ENCODE data around the gene CRYL1.

The CRYL1 gene

DNA sequence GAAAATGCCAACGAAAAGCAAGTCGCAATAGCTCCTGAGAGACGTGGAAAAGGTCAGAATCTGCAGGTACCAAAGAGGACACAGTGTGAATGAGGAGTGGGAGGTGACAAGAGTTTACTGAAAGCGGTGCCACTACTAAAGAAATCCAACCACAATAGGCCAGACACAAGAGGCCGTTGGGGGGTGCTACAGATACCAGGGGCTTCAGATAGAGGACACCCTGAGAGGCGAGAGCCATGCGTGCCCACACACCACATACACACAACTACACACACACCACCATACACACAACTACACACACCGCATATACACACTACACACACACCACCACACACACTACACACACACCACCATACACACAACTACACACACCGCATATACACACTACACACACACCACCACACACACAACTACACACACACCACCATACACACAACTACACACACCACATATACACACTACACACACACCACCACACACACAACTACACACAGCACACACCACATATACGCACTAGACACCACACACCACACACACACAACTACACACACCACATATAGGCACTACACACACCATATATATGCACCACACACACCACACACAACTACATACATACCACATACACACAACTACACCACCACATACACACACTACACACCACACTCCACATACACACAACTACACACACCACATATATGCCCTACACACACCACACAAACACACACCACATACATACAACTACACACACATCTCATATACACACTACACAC lies 28.5 kb downstream of the CRYL1 start:
- no peak overlapping the region for H3K4me3 ChIP-seq (ENCODE audit: low read length)
- TF ChIP-seq CTCF (IDR thresholded peaks at IDR 0.05; ENCODE audit: low read depth, low read length, poor library complexity, severe bottlenecking): no peak
- no peak for TF ChIP-seq EZH2phosphoT487 (IDR thresholded peaks at IDR 0.05; ENCODE audit: borderline replicate concordance, low read length)
- no peak overlapping the region for H3K27ac ChIP-seq (ENCODE audit: low read depth, low read length)
- peaks cover 8% of the 10 kb centered on the region; the same call in 1 of the 2 replicates for H3K9me3 ChIP-seq (ENCODE audit: control insufficient read depth, insufficient read depth, low read length)
- no peaks in the 10 kb centered on the region for H3K9me2 ChIP-seq (replicated peaks; ENCODE audit: control insufficient read depth, low read length)
- H3K27me3 ChIP-seq (ENCODE audit: control insufficient read depth, low read length): no peaks in the 10 kb centered on the region
- no peaks in the 10 kb centered on the region for H4K20me1 ChIP-seq (ENCODE audit: control insufficient read depth, insufficient read depth, low read depth, low read length)
- no peaks in the 10 kb centered on the region for H3K79me2 ChIP-seq (ENCODE audit: control insufficient read depth, low read length)
- no peaks in the 10 kb centered on the region for H3K4me1 ChIP-seq (ENCODE audit: control insufficient read depth, low read length)
- H3K4me2 ChIP-seq (ENCODE audit: low read length): no peak overlapping the region
- H3K36me3 ChIP-seq (ENCODE audit: control insufficient read depth, low read length): no peaks in the 10 kb centered on the region
- no peaks in the 10 kb centered on the region for H3F3A ChIP-seq (ENCODE audit: control insufficient read depth, insufficient read depth)

- Histone ChIP-seq H3K36me3 (ENCODE audit: control insufficient read depth, low read length) (no peaks in the 10 kb centered on the region), H3K4me2 (ENCODE audit: low read length) (no peak overlapping the region), H3K27me3 (ENCODE audit: control insufficient read depth, low read length) (no peaks in the 10 kb centered on the region), H3K4me3 (ENCODE audit: low read length) (no peak overlapping the region), H4K20me1 (ENCODE audit: control insufficient read depth, insufficient read depth, low read depth, low read length) (no peaks in the 10 kb centered on the region), H3K79me2 (ENCODE audit: control insufficient read depth, low read length) (no peaks in the 10 kb centered on the region), H3K27ac (ENCODE audit: low read depth, low read length) (no peak overlapping the region), H3K4me1 (ENCODE audit: control insufficient read depth, low read length) (no peaks in the 10 kb centered on the region), H3K9me3 (ENCODE audit: control insufficient read depth, insufficient read depth, low read length) (peaks cover 5% of the 10 kb centered on the region; the same call in 1 of the 2 replicates), H3F3A (ENCODE audit: control insufficient read depth, insufficient read depth) (no peaks in the 10 kb centered on the region), H3K9me2 (replicated peaks; ENCODE audit: control insufficient read depth, low read length) (no peaks in the 10 kb centered on the region)
- TF ChIP-seq EZH2phosphoT487 (IDR thresholded peaks at IDR 0.05; ENCODE audit: borderline replicate concordance, low read length) (no peak), CTCF (IDR thresholded peaks at IDR 0.05; ENCODE audit: low read depth, low read length, poor library complexity, severe bottlenecking) (peak; percentile 87)
These were observed 30.3 kb downstream of the CRYL1 start for GRCh38 chr13:20495087-20496023.

- no peak for TF ChIP-seq EZH2phosphoT487 (IDR thresholded peaks at IDR 0.05; ENCODE audit: borderline replicate concordance, low read length)
- no peak for TF ChIP-seq CTCF (IDR thresholded peaks at IDR 0.05; ENCODE audit: low read depth, low read length, poor library complexity, severe bottlenecking)
- Histone ChIP-seq H3F3A (ENCODE audit: control insufficient read depth, insufficient read depth) (no peaks in the 10 kb centered on the region), H4K20me1 (ENCODE audit: control insufficient read depth, insufficient read depth, low read depth, low read length) (no peaks in the 10 kb centered on the region), H3K79me2 (ENCODE audit: control insufficient read depth, low read length) (no peaks in the 10 kb centered on the region), H3K36me3 (ENCODE audit: control insufficient read depth, low read length) (no peaks in the 10 kb centered on the region), H3K4me3 (ENCODE audit: low read length) (no peak overlapping the region), H3K9me2 (replicated peaks; ENCODE audit: control insufficient read depth, low read length) (no peaks in the 10 kb centered on the region), H3K27me3 (ENCODE audit: control insufficient read depth, low read length) (no peaks in the 10 kb centered on the region), H3K4me1 (ENCODE audit: control insufficient read depth, low read length) (no peaks in the 10 kb centered on the region), H3K27ac (ENCODE audit: low read depth, low read length) (no peak overlapping the region), H3K4me2 (ENCODE audit: low read length) (no peak overlapping the region), H3K9me3 (ENCODE audit: control insufficient read depth, insufficient read depth, low read length) (no peaks in the 10 kb centered on the region; the same call in 1 of the 2 replicates)
These were observed 31.0 kb downstream of the CRYL1 start for GRCh38 chr13:20494656-20495055.
